LHCN-M2 (cell line): ENCODE data around the gene GALE. TPM values are rescaled to one million over a fixed set of nuclear protein-coding genes. Genes with fewer than 3 reads are reported as not detected.

Experiments
- DNase-seq: peaks from one replicate; pipeline ENCODE4 v3.0.0-alpha.2; 2012; ENCODE audit warnings: low read depth
- total RNA-seq: library from RNA; depleted of rRNA; stranded (reverse); fragments of >200 nt; gene quantifications from 2 replicates; pipeline ENCODE4 v1.2.3, GENCODE V29; 2014; rRNA removed

The GALE gene
- total RNA-seq, 1 experiment from 2014 or later = 67.6 TPM

- DNase-seq = no peak
Observed at GRCh38 chr1:23751815-23752200, 48.7 kb downstream of the GALE start.

DNA sequence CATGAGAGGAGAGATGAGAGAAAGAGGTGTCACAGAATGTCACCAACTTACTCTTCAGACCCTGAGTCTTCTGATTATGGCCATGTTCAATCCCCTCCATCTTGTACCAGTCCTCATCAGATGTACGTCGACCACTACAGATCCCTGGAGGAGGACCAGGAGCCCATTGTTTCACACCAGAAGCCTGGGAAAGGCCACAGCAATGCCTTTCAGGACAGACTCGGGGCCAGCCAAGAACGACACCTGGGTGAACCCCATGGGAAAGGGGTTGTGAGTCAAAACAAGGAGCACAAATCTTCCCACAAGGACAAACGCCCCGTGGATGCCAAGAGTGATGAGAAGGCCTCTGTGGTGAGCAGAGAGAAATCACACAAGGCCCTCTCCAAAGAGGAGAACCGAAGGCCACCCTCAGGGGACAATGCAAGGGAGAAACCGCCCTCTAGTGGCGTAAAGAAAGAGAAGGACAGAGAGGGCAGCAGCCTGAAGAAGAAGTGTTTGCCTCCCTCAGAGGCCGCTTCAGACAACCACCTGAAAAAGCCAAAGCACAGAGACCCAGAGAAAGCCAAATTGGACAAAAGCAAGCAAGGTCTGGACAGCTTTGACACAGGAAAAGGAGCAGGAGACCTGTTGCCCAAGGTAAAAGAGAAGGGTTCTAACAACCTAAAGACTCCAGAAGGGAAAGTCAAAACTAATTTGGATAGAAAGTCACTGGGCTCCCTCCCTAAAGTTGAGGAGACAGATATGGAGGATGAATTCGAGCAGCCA lies 49.3 kb downstream of the GALE start:
- DNase-seq = peak; percentile 66

DNA sequence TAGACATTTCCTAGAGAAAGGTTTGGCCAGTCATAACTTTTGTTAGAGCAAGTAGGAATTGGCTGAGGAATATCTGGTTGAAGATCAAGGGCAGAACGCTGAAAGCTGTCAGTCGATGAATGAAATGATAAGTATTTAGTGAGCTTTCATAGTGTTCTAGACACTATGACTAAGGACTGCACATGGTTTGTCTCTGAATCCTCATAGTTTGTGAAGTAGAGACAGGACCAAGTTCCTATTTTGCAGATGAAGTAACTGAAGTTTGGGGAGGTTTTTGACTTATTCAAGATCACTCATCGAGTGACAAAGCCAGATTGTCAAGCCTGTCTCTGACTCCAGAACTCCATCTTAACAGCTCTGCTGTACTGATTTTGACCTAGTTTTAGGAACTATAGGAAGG lies 52.5 kb downstream of the GALE start:
- DNase-seq = no peak

Other genes with a start within 250 kb of the GALE start
- 335 and 553 TPM in 2 replicates for gene ID3, start 241.3 kb downstream of the GALE start, total RNA-seq
- gene RPL11, start 108.9 kb downstream of the GALE start, total RNA-seq = 700 and 757 TPM in 2 replicates
- 54.2 and 57.1 TPM in 2 replicates for gene ELOA, start 57.3 kb downstream of the GALE start, total RNA-seq
- 52.5 and 84.5 TPM in 2 replicates for gene PITHD1, start 22.3 kb downstream of the GALE start, total RNA-seq
- 82.7 and 85.0 TPM in 2 replicates for gene LYPLA2, start 9.6 kb downstream of the GALE start, total RNA-seq
- gene HMGCL, start 24.7 kb upstream of the GALE start, total RNA-seq = 34.1 and 40.2 TPM in 2 replicates
- 17.7 and 20.6 TPM in 2 replicates for gene FUCA1, start 67.5 kb upstream of the GALE start, total RNA-seq
- under 0.01 TPM in 1 of 2 replicates, not detected in the other for gene CNR2, start 112.6 kb upstream of the GALE start, total RNA-seq
- 71.4 and 88.2 TPM in 2 replicates for gene PNRC2, start 159.1 kb upstream of the GALE start, total RNA-seq
- 116 and 125 TPM in 2 replicates for gene SRSF10, start 179.6 kb upstream of the GALE start, total RNA-seq